SK-N-MC (cell line): ENCODE data around the gene CIAO3.

Experiments used
- EZH2 ChIP-seq: fragments of 200-600 bp; sonication (generic); IDR thresholded peaks from one replicate; pipeline ENCODE4 v1.6.1; 2017; ENCODE audit warnings: antibody characterized with exemption
- FOXP2 ChIP-seq: optimal IDR thresholded peaks from 2 replicates; pipeline ENCODE3; 2011; ENCODE audit warnings: mild to moderate bottlenecking, moderate library complexity; ENCODE audit not compliant: insufficient read depth; ENCODE audit errors: extremely low read length, control extremely low read depth
- POLR2AphosphoS5 ChIP-seq: IDR thresholded peaks from 2 replicates; pipeline ENCODE4 v1.6.1; 2012; ENCODE audit warnings: mild to moderate bottlenecking, low read depth, low read length, borderline replicate concordance

GRCh38 chr16:783404-784161 is 42.8 kb upstream of the CIAO3 start:
- TF ChIP-seq POLR2AphosphoS5 (no peak), EZH2 (no peak), FOXP2 (no peak)
